H9 (cell line): ENCODE data around the gene EGFR. TPM values are rescaled to one million over a fixed set of nuclear protein-coding genes. Genes with fewer than 3 reads are reported as not detected.

Source experiments
- DNase-seq: peaks from one replicate; pipeline ENCODE4 v3.0.0-alpha.2; 2017
- H2AFZ ChIP-seq: one replicate; pipeline ENCODE4 v1.6.1; 2013; ENCODE audit warnings: mild to moderate bottlenecking, low read length, control low read depth, moderate library complexity
- H2AK5ac ChIP-seq: 2 replicates; pipeline ENCODE4 v1.6.1; 2013; ENCODE audit warnings: low read length, control low read depth, mixed read lengths; ENCODE audit not compliant: insufficient read length
- H2BK120ac ChIP-seq: one replicate; pipeline ENCODE4 v1.6.1; 2013; ENCODE audit warnings: low read depth, mild to moderate bottlenecking, low read length, control low read depth, inconsistent platforms; ENCODE audit not compliant: poor library complexity, severe bottlenecking
- H2BK12ac ChIP-seq: 2 replicates; pipeline ENCODE4 v1.6.1; 2013; ENCODE audit warnings: low read length, control low read depth, mixed read lengths, low read depth; ENCODE audit not compliant: insufficient read length
- H2BK15ac ChIP-seq: 2 replicates; pipeline ENCODE4 v1.6.1; 2013; ENCODE audit warnings: low read depth, low read length, control low read depth
- H2BK20ac ChIP-seq: one replicate; pipeline ENCODE4 v1.6.1; 2013; ENCODE audit warnings: low read depth, mild to moderate bottlenecking, low read length, control low read depth, inconsistent platforms; ENCODE audit not compliant: poor library complexity, severe bottlenecking
- H2BK5ac ChIP-seq: 2 replicates; pipeline ENCODE4 v1.6.1; 2013; ENCODE audit warnings: low read length, control low read depth, mixed read lengths; ENCODE audit not compliant: insufficient read length
- H3K14ac ChIP-seq: 2 replicates; pipeline ENCODE4 v1.6.1; 2013; ENCODE audit warnings: low read length, control low read depth; ENCODE audit not compliant: insufficient read depth
- H3K18ac ChIP-seq: 2 replicates; pipeline ENCODE4 v1.6.1; 2013; ENCODE audit warnings: low read depth, mild to moderate bottlenecking, mixed read lengths, low read length, control low read depth; ENCODE audit not compliant: insufficient read length
- H3K23ac ChIP-seq: 2 replicates; pipeline ENCODE4 v1.6.1; 2013; ENCODE audit warnings: low read length, control low read depth, mixed read lengths, low read depth; ENCODE audit not compliant: insufficient read length
- H3K23me2 ChIP-seq: 2 replicates; pipeline ENCODE4 v1.6.1; 2013; ENCODE audit warnings: low read depth, mild to moderate bottlenecking, mixed read lengths, low read length, control low read depth; ENCODE audit not compliant: insufficient read length, poor library complexity, severe bottlenecking
- H3K27ac ChIP-seq: 2 replicates; pipeline ENCODE4 v1.5.1; 2013; ENCODE audit warnings: low read length, control low read depth, mixed read lengths, low read depth; ENCODE audit not compliant: insufficient read length
- H3K27me3 ChIP-seq: 2 replicates; pipeline ENCODE4 v1.6.1; 2013; ENCODE audit warnings: low read length, control low read depth, inconsistent platforms; ENCODE audit not compliant: insufficient read depth
- H3K4ac ChIP-seq: 2 replicates; pipeline ENCODE4 v1.6.1; 2013; ENCODE audit warnings: low read depth, mild to moderate bottlenecking, control low read depth, inconsistent platforms, low read length, moderate library complexity
- H3K4me1 ChIP-seq: 2 replicates; pipeline ENCODE4 v1.6.1; 2013; ENCODE audit warnings: low read length, control low read depth, inconsistent platforms; ENCODE audit not compliant: insufficient read depth
- H3K4me2 ChIP-seq: 2 replicates; pipeline ENCODE4 v1.6.1; 2013; ENCODE audit warnings: low read length, control low read depth, mixed read lengths; ENCODE audit not compliant: insufficient read length, insufficient read depth
- H3K56ac ChIP-seq: 2 replicates; pipeline ENCODE4 v1.6.1; 2013; ENCODE audit warnings: low read depth, mild to moderate bottlenecking, mixed read lengths, low read length, control low read depth; ENCODE audit not compliant: insufficient read length
- H3K79me1 ChIP-seq: 2 replicates; pipeline ENCODE4 v1.6.1; 2013; ENCODE audit warnings: low read depth, mild to moderate bottlenecking, moderate library complexity, low read length, control low read depth, inconsistent platforms; ENCODE audit not compliant: insufficient read depth, poor library complexity, severe bottlenecking
- H3K79me2 ChIP-seq: 2 replicates; pipeline ENCODE4 v1.6.1; 2013; ENCODE audit warnings: low read length, control low read depth, inconsistent platforms; ENCODE audit not compliant: insufficient read depth
- H3K9ac ChIP-seq: 2 replicates; pipeline ENCODE4 v1.6.1; 2013; ENCODE audit warnings: low read length, control low read depth, mixed read lengths; ENCODE audit not compliant: insufficient read length; ENCODE audit errors: extremely low read depth
- H3K9me3 ChIP-seq: one replicate; pipeline ENCODE4 v1.6.1; 2013; ENCODE audit warnings: low read depth, low read length, inconsistent platforms; ENCODE audit not compliant: control insufficient read depth
- H3T11ph ChIP-seq: one replicate; pipeline ENCODE4 v1.6.1; 2013; ENCODE audit warnings: mild to moderate bottlenecking, low read length, control low read depth, inconsistent platforms
- H4K20me1 ChIP-seq: one replicate; pipeline ENCODE4 v1.6.1; 2013; ENCODE audit not compliant: control insufficient read depth, insufficient read length, insufficient read depth
- H4K5ac ChIP-seq: 2 replicates; pipeline ENCODE4 v1.6.1; 2013; ENCODE audit warnings: low read depth, mild to moderate bottlenecking, mixed read lengths, low read length, control low read depth; ENCODE audit not compliant: insufficient read length
- H4K8ac ChIP-seq: replicated peaks from 2 replicates; pipeline ENCODE4 v1.6.1; 2013; ENCODE audit warnings: low read length, control low read depth, mixed read lengths, low read depth; ENCODE audit not compliant: insufficient read length
- H4K91ac ChIP-seq: 2 replicates; pipeline ENCODE4 v1.6.1; 2013; ENCODE audit warnings: low read depth, mild to moderate bottlenecking, moderate library complexity, mixed read lengths, low read length, control low read depth; ENCODE audit not compliant: insufficient read length
- H3K27ac Mint-ChIP-seq, 3 experiments: 2 replicates in 2 of 3; 3 replicates in 1 of 3; pipeline ENCODE4 v1.8.0; 2020 to 2021; ENCODE audit warnings: mixed read lengths in 3 of 3, mild to moderate bottlenecking in 1 of 3, moderate library complexity in 1 of 3
- H3K27me3 Mint-ChIP-seq: 2 replicates; pipeline ENCODE4 v1.8.0; 2021; ENCODE audit warnings: low read depth, mild to moderate bottlenecking, moderate library complexity, mixed read lengths
- H3K36me3 Mint-ChIP-seq, 3 experiments: 2 replicates in 2 of 3; 3 replicates in 1 of 3; pipeline ENCODE4 v1.8.0; 2020 to 2021; ENCODE audit warnings: low read depth in 3 of 3, mixed read lengths in 3 of 3; ENCODE audit not compliant: insufficient read depth in 1 of 3
- H3K4me1 Mint-ChIP-seq, 2 experiments: 2 replicates each; pipeline ENCODE4 v1.8.0; 2020; ENCODE audit warnings: mixed read lengths in 2 of 2
- H3K4me3 Mint-ChIP-seq, 2 experiments: 2 replicates in 1 of 2; 3 replicates in 1 of 2; pipeline ENCODE4 v1.8.0; 2020 to 2021; ENCODE audit warnings: mild to moderate bottlenecking in 2 of 2, mixed read lengths in 2 of 2, moderate library complexity in 1 of 2
- H3K9me3 Mint-ChIP-seq, 2 experiments: 2 replicates in 1 of 2; 3 replicates in 1 of 2; pipeline ENCODE4 v1.8.0; 2020; ENCODE audit warnings: mild to moderate bottlenecking in 2 of 2, mixed read lengths in 2 of 2, moderate library complexity in 1 of 2
- WGBS: extraction: QIAGEN DNeasy Blood & Tissue Kit; methylation state at CpG from one replicate; pipeline ENCODE4 v1.1.7; 2013; ENCODE audit warnings: missing lambda C conversion rate, low lambda C conversion rate, mixed read lengths; ENCODE audit not compliant: insufficient read length; ENCODE audit errors: extremely low coverage; 5-methylcytosine and 5-hydroxymethylcytosine counted together
- total RNA-seq: library from RNA; stranded (reverse); gene quantifications from 2 replicates; pipeline ENCODE4 v1.2.1, GENCODE V29; 2021
- TF ChIP-seq, protein P1 (sequence below): fragments of 200-600 bp; sonication (generic); conservative IDR thresholded peaks from 3 replicates; pipeline ENCODE4 v1.8.0; 2021; ENCODE audit warnings: antibody characterized with exemption, mild to moderate bottlenecking

EGFR gene
- total RNA-seq, 1 experiment from 2014 or later = 3.3 TPM

DNA sequence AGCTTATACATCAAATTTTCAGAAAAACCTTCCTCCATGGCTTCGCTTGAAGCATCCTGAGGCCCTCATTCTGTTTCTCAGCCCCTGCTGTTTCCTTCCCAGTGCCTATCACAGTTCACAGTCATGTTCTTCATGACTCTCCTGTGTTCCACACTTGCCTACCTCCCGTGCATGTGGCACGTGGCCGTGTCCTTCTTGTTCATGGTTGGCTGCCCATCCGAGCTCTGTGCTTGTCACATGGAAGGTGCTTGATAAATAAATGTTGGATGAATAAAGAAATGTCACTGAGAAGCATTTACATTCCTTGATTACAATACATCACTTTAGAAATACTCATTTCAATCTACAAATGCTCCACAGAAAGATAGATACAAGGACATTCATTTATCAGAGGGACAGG is 23.7 kb upstream of the EGFR start:
- peaks cover 4% of the 10 kb centered on the region in 2 experiments; a peak in 3 of 4 replicates for H3K4me1 Mint-ChIP-seq
- Histone ChIP-seq H3K23ac (no peak overlapping the region), H3K27me3 (no peaks in the 10 kb centered on the region), H2BK15ac (no peak overlapping the region), H2BK120ac (no peak overlapping the region), H2BK20ac (no peak overlapping the region), H3K4me2 (no peak overlapping the region), H3K56ac (no peak overlapping the region), H3K18ac (no peak overlapping the region), H3K9me3 (no peaks in the 10 kb centered on the region), H3K27ac (no peak overlapping the region), H3K4me1 (no peaks in the 10 kb centered on the region), H4K5ac (no peak overlapping the region), H3K79me2 (no peaks in the 10 kb centered on the region), H2BK12ac (no peak overlapping the region), H3K9ac (no peak overlapping the region), H3K23me2 (no peaks in the 10 kb centered on the region), H3T11ph (no peak overlapping the region), H2AFZ (no peak overlapping the region), H2AK5ac (no peak overlapping the region), H4K20me1 (no peaks in the 10 kb centered on the region), H3K79me1 (no peaks in the 10 kb centered on the region), H2BK5ac (no peak overlapping the region), H4K91ac (no peak overlapping the region), H3K4ac (no peak overlapping the region), H4K8ac (no peak overlapping the region), H3K14ac (no peak overlapping the region)
- no peak for DNase-seq
- no peaks in the 10 kb centered on the region for H3K36me3 Mint-ChIP-seq
- H3K9me3 Mint-ChIP-seq = no peaks in the 10 kb centered on the region
- H3K27me3 Mint-ChIP-seq = no peaks in the 10 kb centered on the region
- no CpG with 5 or more reads among the region's 5 CpGs for WGBS
- no peak overlapping the region for H3K4me3 Mint-ChIP-seq
- TF ChIP-seq, protein P1, sequence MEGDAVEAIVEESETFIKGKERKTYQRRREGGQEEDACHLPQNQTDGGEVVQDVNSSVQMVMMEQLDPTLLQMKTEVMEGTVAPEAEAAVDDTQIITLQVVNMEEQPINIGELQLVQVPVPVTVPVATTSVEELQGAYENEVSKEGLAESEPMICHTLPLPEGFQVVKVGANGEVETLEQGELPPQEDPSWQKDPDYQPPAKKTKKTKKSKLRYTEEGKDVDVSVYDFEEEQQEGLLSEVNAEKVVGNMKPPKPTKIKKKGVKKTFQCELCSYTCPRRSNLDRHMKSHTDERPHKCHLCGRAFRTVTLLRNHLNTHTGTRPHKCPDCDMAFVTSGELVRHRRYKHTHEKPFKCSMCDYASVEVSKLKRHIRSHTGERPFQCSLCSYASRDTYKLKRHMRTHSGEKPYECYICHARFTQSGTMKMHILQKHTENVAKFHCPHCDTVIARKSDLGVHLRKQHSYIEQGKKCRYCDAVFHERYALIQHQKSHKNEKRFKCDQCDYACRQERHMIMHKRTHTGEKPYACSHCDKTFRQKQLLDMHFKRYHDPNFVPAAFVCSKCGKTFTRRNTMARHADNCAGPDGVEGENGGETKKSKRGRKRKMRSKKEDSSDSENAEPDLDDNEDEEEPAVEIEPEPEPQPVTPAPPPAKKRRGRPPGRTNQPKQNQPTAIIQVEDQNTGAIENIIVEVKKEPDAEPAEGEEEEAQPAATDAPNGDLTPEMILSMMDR = no peak
- no peak overlapping the region for H3K27ac Mint-ChIP-seq
